COLO829 (cell line): Measurements from ENCODE around the gene SLC35A3.
"Not testable (repeated sequence)": the region's sequence is repeated elsewhere in the genome, so short reads cannot be mapped to it uniquely, and the experiment has no call there.

Experiments used
- DNase-seq: peaks from one replicate; pipeline ENCODE4 v3.0.0; 2012; ENCODE audit warnings: low spot score

The SLC35A3 gene

DNA sequence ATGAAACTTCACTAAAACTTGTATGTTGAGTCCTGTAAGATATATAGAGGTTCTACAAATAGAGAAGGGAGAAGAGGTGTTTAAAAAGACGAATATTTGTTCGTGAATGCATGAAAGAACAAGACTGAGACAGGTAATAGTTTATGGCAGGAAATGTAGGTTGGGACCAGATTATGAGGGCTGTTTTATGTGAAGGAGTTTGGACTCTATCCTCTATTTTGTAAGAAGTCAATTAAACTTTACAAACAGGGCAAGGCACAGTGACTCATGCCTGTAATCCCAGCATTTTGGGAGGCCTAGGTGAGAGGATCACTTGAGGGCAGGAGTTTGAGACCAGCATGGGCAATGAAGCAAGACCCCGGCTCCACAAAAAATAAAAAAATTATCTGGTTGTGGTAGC, 5.7 kb downstream of the SLC35A3 start:
- no peak for DNase-seq

DNA sequence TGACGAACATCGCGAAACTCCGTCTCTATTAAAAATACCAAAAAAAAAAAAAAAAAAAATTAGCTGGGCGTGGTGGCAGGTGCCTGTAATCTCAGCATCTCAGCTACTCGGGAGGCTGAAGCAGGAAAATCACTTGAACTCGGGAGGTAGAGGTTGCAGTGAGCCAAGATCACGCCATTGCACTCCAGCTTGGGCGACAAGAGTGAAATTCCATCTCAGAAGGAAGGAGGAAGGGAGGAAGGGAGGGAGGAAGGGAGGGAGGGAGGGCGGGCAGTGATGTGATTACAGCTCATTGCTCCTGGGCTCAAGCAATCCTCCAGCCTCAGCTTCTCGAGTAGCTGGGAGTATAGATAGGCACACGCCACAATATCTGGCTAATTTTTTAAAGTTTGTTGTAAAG, 7.5 kb downstream of the SLC35A3 start:
- not testable (repeated sequence) for DNase-seq

DNA sequence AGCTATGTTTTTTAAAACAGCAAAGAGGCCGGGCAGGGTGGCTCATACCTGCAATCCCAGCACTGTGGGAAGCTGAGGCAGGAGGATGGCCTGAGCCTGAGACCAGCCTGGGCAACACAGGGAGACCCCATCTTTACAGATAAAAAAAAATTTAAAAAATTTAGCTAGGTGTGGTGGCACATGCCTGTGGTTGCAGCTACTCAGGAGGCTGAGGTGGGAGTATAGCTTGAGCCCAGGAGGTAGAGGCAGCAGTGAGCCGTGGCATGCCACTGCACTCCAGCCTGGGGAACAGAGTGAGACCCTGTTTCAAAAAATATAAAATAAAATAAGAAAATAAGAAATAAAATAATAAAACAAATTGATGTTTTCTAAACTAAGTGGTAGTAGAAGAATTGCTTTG, 8.4 kb downstream of the SLC35A3 start:
- no peak for DNase-seq

GRCh38 chr1:99979091-99979490, 9.3 kb downstream of the SLC35A3 start:
- DNase-seq = no peak

DNA sequence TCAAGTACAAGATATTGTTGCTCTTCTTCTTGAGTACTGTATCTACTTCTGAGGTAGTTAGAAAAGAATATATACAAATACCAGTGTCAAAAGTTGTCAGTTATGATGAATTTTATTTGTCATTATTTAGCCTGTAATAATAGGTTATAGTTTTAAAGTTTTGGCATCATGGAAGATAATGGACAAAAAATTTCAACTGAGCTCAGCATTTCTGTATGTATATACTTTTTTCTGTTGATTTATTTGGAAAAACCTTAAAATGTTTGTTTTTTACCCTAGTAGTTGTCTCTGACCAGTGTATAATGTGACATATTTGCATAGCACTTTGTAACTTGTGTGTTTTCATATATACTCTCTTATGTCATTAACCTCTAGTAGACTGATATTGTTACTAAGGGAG, 11.1 kb downstream of the SLC35A3 start:
- no peak for DNase-seq

- DNase-seq = no peak
These were observed 16.9 kb downstream of the SLC35A3 start for GRCh38 chr1:99986656-99987225.

DNA sequence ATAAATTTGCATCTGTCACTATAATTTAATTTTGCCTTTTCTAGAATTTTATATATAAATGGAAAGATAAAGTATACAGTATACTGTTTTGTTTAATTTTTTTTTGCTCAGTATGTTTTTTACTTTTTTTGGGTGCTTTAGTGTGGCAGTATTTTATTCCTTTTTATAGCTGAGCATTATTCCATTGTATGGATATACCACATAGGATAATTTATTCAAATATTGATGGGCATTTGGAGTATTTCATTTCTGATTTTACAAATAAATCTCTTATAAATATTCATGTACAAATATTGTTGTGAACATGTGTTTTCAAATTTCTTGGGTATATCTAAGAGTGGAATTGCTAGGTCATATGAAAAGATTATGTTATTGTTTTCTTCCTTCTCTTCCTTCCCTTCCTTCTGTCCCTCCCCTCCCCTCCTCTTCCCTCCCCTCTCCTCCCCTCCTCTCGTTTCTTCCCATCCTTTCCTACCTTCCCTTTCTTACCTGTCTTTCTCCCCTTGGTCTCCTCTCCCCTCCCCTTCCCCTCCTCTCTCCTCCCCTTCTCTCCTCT, 18.5 kb downstream of the SLC35A3 start:
- DNase-seq = no peak

DNA sequence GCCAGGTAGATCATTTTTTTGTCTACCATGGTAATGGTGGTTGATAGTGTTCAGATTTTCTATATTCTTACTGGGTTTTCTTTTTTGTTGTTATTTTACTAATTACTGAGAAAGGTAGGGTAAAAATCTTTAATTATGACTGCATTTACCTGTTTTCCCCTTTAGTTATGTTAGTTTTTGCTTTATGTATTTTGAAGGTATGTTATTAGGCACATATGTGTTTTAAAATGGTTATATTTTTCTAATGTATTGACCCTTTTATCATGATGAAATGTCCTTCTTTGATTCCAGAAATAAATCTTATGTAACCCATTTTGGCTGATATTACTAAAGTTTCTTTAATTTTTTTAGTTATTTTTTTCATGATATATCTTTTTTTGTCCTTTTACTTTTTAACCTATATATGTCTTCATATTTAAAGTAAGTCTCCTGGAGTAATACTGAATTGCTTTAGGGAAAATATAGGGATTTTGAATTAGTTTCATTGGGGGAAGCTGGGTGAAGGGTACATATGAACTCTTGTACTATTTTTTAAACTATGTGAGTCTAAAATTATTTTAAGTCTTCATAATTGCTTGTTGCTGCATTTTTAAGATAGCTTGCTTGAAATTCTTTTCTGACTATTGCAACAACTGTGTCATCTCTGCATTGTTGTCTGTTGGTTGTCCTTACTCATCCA, 22.4 kb downstream of the SLC35A3 start:
- DNase-seq = no peak

- DNase-seq = no peak
These were observed 23.1 kb downstream of the SLC35A3 start for GRCh38 chr1:99992760-99993467.

GRCh38 chr1:99993468-99993845, 23.7 kb downstream of the SLC35A3 start:
- DNase-seq = no peak

DNA sequence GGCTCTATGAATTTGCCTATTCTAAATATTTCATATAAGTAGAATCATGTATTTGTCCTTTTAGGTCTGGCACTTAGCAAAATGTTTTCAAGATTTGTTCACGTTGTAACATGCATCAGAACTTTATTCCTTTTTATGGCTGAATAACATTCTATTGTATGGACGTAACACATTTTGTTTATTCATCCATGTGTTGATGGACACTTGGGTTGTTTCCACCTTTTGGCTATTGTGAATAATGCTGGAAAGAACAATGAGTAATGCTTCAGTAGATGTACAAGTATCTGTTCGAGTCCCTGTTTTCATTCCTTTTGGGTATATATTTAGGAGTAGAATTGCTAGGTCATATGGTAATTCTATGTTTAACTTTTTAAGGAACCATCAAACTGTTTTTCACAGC, 24.7 kb downstream of the SLC35A3 start:
- DNase-seq = no peak

DNA sequence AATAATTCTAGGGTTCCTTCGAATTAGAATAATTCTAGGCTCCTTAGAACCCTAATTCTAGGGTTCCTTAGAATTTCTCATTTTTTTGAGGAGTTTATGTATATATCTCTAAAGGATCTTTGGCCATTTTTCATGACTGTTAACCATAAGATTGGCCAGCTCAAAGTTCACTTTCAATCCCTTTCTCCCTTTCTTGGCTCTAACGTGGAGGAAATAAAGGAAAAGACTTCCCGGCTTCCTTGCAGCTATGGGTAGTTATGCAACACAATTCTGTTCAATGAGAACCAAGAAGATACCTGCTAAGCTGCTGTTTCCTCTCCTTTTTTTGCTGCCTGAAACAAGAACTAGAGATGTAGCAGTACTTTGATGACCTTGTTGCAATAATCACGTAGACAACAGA, 27.2 kb downstream of the SLC35A3 start:
- DNase-seq = no peak

DNA sequence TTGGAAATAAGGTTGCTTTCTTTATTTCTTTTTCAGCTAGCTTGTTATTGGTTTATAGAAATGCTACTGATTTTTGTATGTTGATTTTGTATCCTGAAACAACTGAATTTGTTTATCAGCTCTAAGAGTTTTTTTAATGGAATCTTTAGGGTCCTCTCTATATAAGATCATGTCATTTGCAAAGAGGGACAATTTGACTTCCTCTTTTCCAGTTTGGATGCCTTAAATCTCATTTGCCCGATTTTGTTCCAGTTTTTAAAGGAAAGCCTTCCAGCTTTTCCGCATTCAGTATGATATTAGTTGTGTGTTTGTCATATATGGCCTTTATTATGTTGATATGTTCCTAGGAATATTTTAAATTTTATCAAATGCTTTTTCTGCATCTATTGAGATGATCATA, 31.7 kb downstream of the SLC35A3 start:
- DNase-seq = no peak

GRCh38 chr1:100005424-100005823, 35.6 kb downstream of the SLC35A3 start:
- no peak for DNase-seq

DNA sequence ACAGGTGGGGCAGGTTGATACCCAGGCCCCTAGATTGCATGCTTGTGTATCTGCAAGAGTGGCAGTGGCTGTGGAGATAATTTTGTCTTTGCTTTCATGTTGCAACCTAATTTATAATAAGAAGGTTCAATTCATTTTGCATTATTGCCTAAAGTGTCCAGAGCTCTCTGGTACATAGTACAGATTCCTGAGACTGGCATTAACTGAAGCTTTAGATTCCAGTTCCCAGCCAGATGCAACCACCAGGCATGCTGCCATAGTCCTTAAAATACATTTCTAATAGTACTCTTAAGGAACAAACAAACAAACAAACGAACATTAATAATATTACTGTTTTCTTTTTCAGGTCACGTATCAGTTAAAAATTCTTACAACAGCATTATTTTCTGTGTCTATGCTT, 36.9 kb downstream of the SLC35A3 start:
- DNase-seq = no peak

DNA sequence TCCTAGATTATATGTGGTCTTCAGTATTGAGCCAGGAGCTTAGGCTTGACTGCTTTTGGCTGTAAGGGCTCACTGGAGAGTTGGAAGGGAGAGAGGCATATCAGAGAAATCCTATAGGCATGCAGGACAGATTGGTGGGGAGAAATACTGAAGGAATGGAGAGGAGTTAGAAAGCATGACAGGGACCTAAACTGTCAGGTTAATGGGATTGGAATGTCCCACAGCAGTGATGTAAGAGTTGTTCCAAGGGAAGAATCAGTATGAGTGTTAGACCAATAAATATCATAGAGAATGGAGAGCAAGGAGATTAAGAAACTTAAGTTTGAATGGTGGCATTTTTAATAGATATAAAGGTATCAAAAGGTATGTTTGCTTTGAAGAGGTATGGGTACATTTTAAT, 39.7 kb downstream of the SLC35A3 start:
- no peak for DNase-seq

GRCh38 chr1:100010804-100011203, 41.0 kb downstream of the SLC35A3 start:
- DNase-seq = no peak

- no peak for DNase-seq
These were observed 49.4 kb downstream of the SLC35A3 start for GRCh38 chr1:100019220-100019619.

DNA sequence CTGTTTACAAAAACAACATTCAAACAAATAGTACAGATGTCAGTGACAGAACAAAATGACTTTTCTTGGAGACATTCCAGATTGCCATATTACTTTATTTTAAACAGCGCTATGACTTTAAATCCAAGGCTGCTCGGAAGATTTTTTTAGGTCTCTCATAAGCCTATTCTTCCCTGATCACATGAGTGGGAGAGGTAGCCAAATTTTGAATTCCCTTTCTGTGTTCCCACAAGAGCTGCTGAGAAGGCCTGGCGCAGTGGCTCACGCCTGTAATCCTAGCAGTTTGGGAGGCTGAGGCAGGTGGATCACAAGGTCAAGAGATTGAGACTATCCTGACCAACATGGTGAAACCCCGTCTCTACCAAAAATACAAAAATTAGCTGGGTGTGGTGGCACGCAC, 53.7 kb downstream of the SLC35A3 start:
- DNase-seq = no peak

DNA sequence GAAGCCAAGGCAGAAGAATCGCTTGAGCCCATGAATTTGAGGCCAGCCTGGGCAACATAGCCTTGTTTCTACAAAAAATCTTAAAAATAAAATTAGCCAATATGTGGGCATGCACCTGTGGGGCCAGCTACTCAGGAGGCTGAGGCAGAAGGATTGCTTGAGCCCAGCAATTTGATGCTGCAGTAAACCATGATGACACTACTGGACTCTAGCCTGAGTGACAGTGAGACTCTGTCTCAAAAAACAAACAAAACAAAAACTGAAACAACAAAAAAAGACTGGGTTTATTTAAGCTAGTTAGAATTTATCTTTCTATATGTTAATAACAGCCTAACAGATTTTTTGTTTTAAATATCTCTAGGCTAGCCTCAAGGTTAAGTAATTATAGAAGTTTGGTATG, 57.4 kb downstream of the SLC35A3 start:
- DNase-seq = no peak

DNA sequence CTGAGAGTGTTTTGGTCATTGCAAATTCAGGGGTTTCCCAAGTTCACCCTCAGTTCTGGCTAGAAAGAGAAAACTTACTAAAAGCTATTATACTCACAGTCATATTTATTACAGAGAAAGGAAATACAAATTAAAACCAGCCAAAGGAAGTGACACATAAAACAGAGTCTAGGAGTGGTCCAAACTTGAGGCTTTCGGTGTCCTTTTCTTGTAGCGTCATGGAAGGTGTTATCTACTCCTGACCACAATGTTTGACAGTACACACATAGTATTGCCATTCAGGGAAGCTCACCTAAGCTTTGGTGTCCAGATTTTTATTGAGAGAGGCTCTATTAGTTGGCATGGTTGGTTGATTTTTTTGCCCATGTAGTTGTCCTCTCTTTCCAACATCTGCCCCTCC, 59.0 kb downstream of the SLC35A3 start:
- no peak for DNase-seq

- no peak for DNase-seq
These were observed 64.7 kb downstream of the SLC35A3 start for GRCh38 chr1:100034470-100034869.

DNA sequence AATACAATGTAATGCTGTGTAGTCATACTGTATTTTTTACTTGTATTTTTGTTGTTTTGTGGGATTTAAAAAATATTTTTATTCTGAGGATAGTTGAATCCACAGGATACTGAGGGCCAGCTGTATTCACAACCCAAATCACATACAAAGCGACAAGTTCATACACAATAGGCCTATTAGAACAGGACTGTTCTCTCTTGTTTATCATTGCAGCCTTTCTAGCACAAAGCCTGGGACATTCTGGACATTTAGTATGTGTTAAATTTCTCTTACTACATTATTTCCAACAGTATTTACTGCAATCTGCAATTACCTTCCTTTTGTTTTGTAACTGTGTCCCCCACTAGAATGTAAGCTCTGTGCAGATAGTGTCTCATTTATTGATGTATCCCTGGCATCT, 65.4 kb downstream of the SLC35A3 start:
- no peak for DNase-seq
